ENCODE results near the gene DLEC1. TPM values are rescaled to one million over a fixed set of nuclear protein-coding genes. Genes with fewer than 3 reads are reported as not detected.

Gene DLEC1
- total RNA-seq, 2 donors from 2014 or later: 0.43 to 0.81 TPM

DNA sequence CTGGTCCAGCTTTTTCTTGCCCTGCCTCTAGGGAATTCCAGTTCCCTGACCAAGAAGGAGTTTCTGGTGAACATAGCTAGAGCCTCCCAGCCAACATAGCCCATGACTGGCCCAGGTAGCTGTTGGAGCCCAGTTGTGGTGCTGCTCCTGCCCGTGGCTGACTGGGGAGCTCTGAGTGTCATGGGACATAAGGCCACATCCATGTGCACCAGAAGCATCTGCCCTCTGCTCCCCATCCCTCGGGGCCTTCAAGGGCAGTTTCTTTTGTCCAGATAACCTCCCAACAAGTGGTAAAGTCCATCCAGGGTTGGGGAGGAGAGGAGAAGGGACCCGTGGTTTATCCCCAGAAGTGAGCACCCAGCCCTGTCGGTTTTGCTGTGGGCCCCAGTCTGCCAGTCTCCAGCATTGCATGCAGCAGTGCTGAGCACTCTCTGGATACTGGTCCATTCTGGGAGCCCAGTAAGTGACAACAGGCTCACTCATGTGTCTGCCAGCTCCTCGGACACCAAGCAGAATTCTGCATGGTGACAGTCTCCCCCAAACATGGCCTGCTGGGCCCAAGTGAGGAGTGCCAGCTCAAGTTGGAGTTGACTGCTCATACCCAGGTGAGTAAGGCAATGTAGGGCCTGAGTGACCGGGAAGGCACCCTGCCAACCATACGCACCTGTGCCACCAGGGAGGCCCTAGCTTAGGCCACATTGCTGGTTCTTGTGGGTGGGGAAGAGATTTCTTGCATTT is 69.1 kb downstream of the DLEC1 start:
- ATAC-seq (replicated peaks in 1 of 2) (no peak), DNase-seq (no peak)
- Mint-ChIP-seq H3K9me3 (peaks cover 6 to 9% of the 10 kb centered on the region in 2 donors), H3K4me1 (ENCODE audit: low read depth) (no peaks in the 10 kb centered on the region), H3K27ac (no peak overlapping the region), H3K4me3 (no peak overlapping the region), H3K36me3 (ENCODE audit: insufficient read depth in 2 of 2) (peaks cover 5 to 6% of the 10 kb centered on the region in 2 donors), H3K27me3 (ENCODE audit: low read depth) (no peaks in the 10 kb centered on the region)

GRCh38 chr3:38108649-38109579 is 69.9 kb downstream of the DLEC1 start:
- ATAC-seq (replicated peaks in 1 of 2): no peak
- Mint-ChIP-seq H3K36me3 (ENCODE audit: insufficient read depth in 2 of 2) (peaks cover 5 to 6% of the 10 kb centered on the region in 2 donors), H3K9me3 (peaks cover 4 to 9% of the 10 kb centered on the region in 2 donors), H3K4me3 (no peak overlapping the region), H3K4me1 (ENCODE audit: low read depth) (no peaks in the 10 kb centered on the region), H3K27me3 (ENCODE audit: low read depth) (no peaks in the 10 kb centered on the region), H3K27ac (no peak overlapping the region)
- no peak for DNase-seq

DNA sequence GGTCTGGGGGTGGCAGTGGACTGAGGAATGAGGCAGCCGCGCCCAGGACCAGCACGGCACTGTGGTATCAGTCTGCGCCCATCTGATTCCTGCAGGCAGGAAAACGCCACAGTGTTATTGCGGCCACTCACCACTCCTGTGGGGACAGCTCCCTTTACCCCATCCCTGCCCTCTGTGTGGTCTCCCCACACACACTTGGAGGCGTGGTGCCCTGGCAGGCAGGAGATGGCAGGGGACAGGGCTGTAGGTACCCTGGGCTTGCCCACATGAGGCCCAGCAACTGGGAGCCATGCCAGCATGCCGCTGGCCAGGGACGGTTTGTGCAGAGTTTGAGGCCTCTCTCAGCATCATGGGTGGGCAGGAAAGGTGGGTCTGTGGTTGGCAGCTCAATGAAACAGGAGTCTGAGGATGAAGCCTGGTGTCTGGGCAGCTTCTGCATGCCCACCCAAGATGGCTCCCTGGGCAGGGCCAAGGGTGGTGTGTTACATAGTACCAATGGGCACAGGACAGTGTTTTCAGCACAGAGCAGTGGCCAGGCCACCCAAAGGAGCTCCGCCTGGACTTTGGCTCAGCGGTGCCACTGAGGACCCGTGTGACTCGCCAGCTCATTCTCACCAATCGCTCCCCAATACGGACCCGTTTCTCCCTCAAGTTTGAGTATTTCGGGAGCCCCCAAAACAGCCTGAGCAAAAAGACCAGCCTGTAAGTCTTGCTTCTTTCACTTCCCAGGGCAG is 70.7 kb downstream of the DLEC1 start:
- no peak for DNase-seq
- Mint-ChIP-seq H3K9me3 (peaks cover 4 to 7% of the 10 kb centered on the region in 2 donors), H3K27ac (no peak overlapping the region), H3K36me3 (ENCODE audit: insufficient read depth in 2 of 2) (peaks cover 5 to 6% of the 10 kb centered on the region in 2 donors), H3K27me3 (ENCODE audit: low read depth) (no peaks in the 10 kb centered on the region), H3K4me3 (no peak overlapping the region), H3K4me1 (ENCODE audit: low read depth) (no peaks in the 10 kb centered on the region)
- no peak for ATAC-seq (replicated peaks in 1 of 2)

GRCh38 chr3:38110314-38111050 is 71.5 kb downstream of the DLEC1 start:
- no peaks in the 10 kb centered on the region for H3K27me3 Mint-ChIP-seq (ENCODE audit: low read depth)
- H3K4me3 Mint-ChIP-seq: no peak overlapping the region
- no peak for DNase-seq
- peaks cover 3 to 4% of the 10 kb centered on the region in 2 donors for H3K9me3 Mint-ChIP-seq
- H3K27ac Mint-ChIP-seq: no peak overlapping the region
- H3K36me3 Mint-ChIP-seq (ENCODE audit: insufficient read depth in 2 of 2): peaks cover 4 to 5% of the 10 kb centered on the region in 2 donors
- no peak for ATAC-seq (replicated peaks in 1 of 2)
- H3K4me1 Mint-ChIP-seq (ENCODE audit: low read depth): no peaks in the 10 kb centered on the region

- DNase-seq (no peak), ATAC-seq (replicated peaks in 1 of 2) (no peak)
- no peak overlapping the region for H3K4me3 Mint-ChIP-seq
- H3K4me1 Mint-ChIP-seq (ENCODE audit: low read depth): no peaks in the 10 kb centered on the region
- peaks cover 0 to 1% of the 10 kb centered on the region in 2 donors for H3K36me3 Mint-ChIP-seq (ENCODE audit: insufficient read depth in 2 of 2)
- no peak overlapping the region for H3K27ac Mint-ChIP-seq
- H3K9me3 Mint-ChIP-seq: no peaks in the 10 kb centered on the region
- H3K27me3 Mint-ChIP-seq (ENCODE audit: low read depth): no peaks in the 10 kb centered on the region
These were observed 72.2 kb downstream of the DLEC1 start for GRCh38 chr3:38111201-38111600.

GRCh38 chr3:38111696-38112377 is 72.8 kb downstream of the DLEC1 start:
- H3K9me3 Mint-ChIP-seq: no peaks in the 10 kb centered on the region
- H3K4me1 Mint-ChIP-seq (ENCODE audit: low read depth): no peaks in the 10 kb centered on the region
- H3K4me3 Mint-ChIP-seq: no peak overlapping the region
- H3K27ac Mint-ChIP-seq: no peak overlapping the region
- H3K27me3 Mint-ChIP-seq (ENCODE audit: low read depth): no peaks in the 10 kb centered on the region
- H3K36me3 Mint-ChIP-seq (ENCODE audit: insufficient read depth in 2 of 2): no peaks in the 10 kb centered on the region
- no peak for DNase-seq
- ATAC-seq (replicated peaks in 1 of 2): no peak

GRCh38 chr3:38112378-38112761 is 73.4 kb downstream of the DLEC1 start:
- no peak overlapping the region for H3K27ac Mint-ChIP-seq
- no peaks in the 10 kb centered on the region for H3K4me1 Mint-ChIP-seq (ENCODE audit: low read depth)
- no peaks in the 10 kb centered on the region for H3K9me3 Mint-ChIP-seq
- no peaks in the 10 kb centered on the region for H3K27me3 Mint-ChIP-seq (ENCODE audit: low read depth)
- DNase-seq: no peak
- no peaks in the 10 kb centered on the region for H3K36me3 Mint-ChIP-seq (ENCODE audit: insufficient read depth in 2 of 2)
- no peak for ATAC-seq (replicated peaks in 1 of 2)
- H3K4me3 Mint-ChIP-seq: no peak overlapping the region

- no peak overlapping the region for H3K4me3 Mint-ChIP-seq
- no peak for DNase-seq
These were observed 75.3 kb downstream of the DLEC1 start for GRCh38 chr3:38114052-38114874.

GRCh38 chr3:38114875-38115644 is 76.1 kb downstream of the DLEC1 start:
- ATAC-seq (replicated peaks in 1 of 2) (no peak), DNase-seq (no peak)
- H3K27ac Mint-ChIP-seq: no peak overlapping the region

More at GRCh38 chr3:38114052-38114874, 75.3 kb downstream of the DLEC1 start:
- H3K9me3 Mint-ChIP-seq: no peaks in the 10 kb centered on the region
- no peak overlapping the region for H3K27ac Mint-ChIP-seq
- no peaks in the 10 kb centered on the region for H3K27me3 Mint-ChIP-seq (ENCODE audit: low read depth)
- no peaks in the 10 kb centered on the region for H3K36me3 Mint-ChIP-seq (ENCODE audit: insufficient read depth in 2 of 2)
- no peak for ATAC-seq (replicated peaks in 1 of 2)
- H3K4me1 Mint-ChIP-seq (ENCODE audit: low read depth): peaks cover 6% of the 10 kb centered on the region

GRCh38 chr3:38115645-38116427 is 76.8 kb downstream of the DLEC1 start:
- ATAC-seq (replicated peaks in 1 of 2) (no peak), DNase-seq (no peak)
- H3K9me3 Mint-ChIP-seq: no peaks in the 10 kb centered on the region
- H3K27ac Mint-ChIP-seq: no peak overlapping the region
- no peak overlapping the region for H3K4me3 Mint-ChIP-seq
- H3K27me3 Mint-ChIP-seq (ENCODE audit: low read depth): no peaks in the 10 kb centered on the region
- H3K4me1 Mint-ChIP-seq (ENCODE audit: low read depth): peaks cover 6% of the 10 kb centered on the region
- no peaks in the 10 kb centered on the region for H3K36me3 Mint-ChIP-seq (ENCODE audit: insufficient read depth in 2 of 2)

More at GRCh38 chr3:38114875-38115644, 76.1 kb downstream of the DLEC1 start:
- no peaks in the 10 kb centered on the region for H3K36me3 Mint-ChIP-seq (ENCODE audit: insufficient read depth in 2 of 2)
- H3K27me3 Mint-ChIP-seq (ENCODE audit: low read depth): no peaks in the 10 kb centered on the region
- H3K4me1 Mint-ChIP-seq (ENCODE audit: low read depth): peaks cover 6% of the 10 kb centered on the region
- no peak overlapping the region for H3K4me3 Mint-ChIP-seq
- no peaks in the 10 kb centered on the region for H3K9me3 Mint-ChIP-seq

All from activated T-cell treated with anti-CD3 and anti-CD28 coated beads, Interleukin-2, amount 50 U/mL, for 72 hours (primary cell).